Stimulated activated CD8-positive, alpha-beta memory T cell treated with anti-CD3 and anti-CD28 coated beads, Interleukin-4, amount 100 ng/mL, for 4 hours (primary cell): ENCODE results near the gene LRSAM1.

ENCODE experiments used
- DNase-seq, 2 donors: peaks; one replicate each; pipeline ENCODE4 v3.0.0-alpha.2; 2020; ENCODE audit warnings: low read depth in 2 of 2, low spot score in 1 of 2

The LRSAM1 gene

GRCh38 chr9:127530206-127530941, 79.1 kb downstream of the LRSAM1 start:
- DNase-seq = no peak

GRCh38 chr9:127531676-127532075, 80.4 kb downstream of the LRSAM1 start:
- DNase-seq = no peak

- no peak for DNase-seq
Observed at GRCh38 chr9:127534250-127534906, 83.1 kb downstream of the LRSAM1 start.

- DNase-seq = no peak
Observed at GRCh38 chr9:127534931-127535330, 83.6 kb downstream of the LRSAM1 start.

- DNase-seq = no peak
Observed at GRCh38 chr9:127535396-127535795, 84.1 kb downstream of the LRSAM1 start.

GRCh38 chr9:127535834-127536233, 84.5 kb downstream of the LRSAM1 start:
- DNase-seq = no peak

- no peak for DNase-seq
Observed at GRCh38 chr9:127536499-127536898, 85.2 kb downstream of the LRSAM1 start.

GRCh38 chr9:127537014-127537413, 85.7 kb downstream of the LRSAM1 start:
- no peak for DNase-seq

GRCh38 chr9:127537792-127538191, 86.5 kb downstream of the LRSAM1 start:
- no peak for DNase-seq

- DNase-seq = no peak
Observed at GRCh38 chr9:127538849-127539258, 87.5 kb downstream of the LRSAM1 start.

- no peak for DNase-seq
Observed at GRCh38 chr9:127539259-127539981, 88.1 kb downstream of the LRSAM1 start.

- DNase-seq = no peak
Observed at GRCh38 chr9:127539982-127540663, 88.8 kb downstream of the LRSAM1 start.

- DNase-seq = no peak
Observed at GRCh38 chr9:127540664-127541041, 89.3 kb downstream of the LRSAM1 start.

GRCh38 chr9:127541176-127541575, 89.9 kb downstream of the LRSAM1 start:
- no peak for DNase-seq

- no peak for DNase-seq
Observed at GRCh38 chr9:127541865-127542264, 90.6 kb downstream of the LRSAM1 start.

GRCh38 chr9:127543221-127543620, 91.9 kb downstream of the LRSAM1 start:
- no peak for DNase-seq

- DNase-seq = no peak
Observed at GRCh38 chr9:127543973-127544533, 92.7 kb downstream of the LRSAM1 start.

GRCh38 chr9:127545196-127546124, 94.2 kb downstream of the LRSAM1 start:
- no peak for DNase-seq

GRCh38 chr9:127546125-127546832, 95.0 kb downstream of the LRSAM1 start:
- no peak for DNase-seq
